NCI-H2107 (cell line): ENCODE data around the gene PIGZ.
A peak's percentile ranks its signal among the peaks of the same experiment; 100 is the strongest.

Experiments used
- DNase-seq: peaks from one replicate; lab custom pipeline; 2025; lab: John Stamatoyannopoulos, UW

Gene PIGZ

GRCh38 chr3:197001106-197001971 lies 32.7 kb upstream of the PIGZ start:
- no peak for DNase-seq

- no peak for DNase-seq
These were observed 31.6 kb upstream of the PIGZ start for GRCh38 chr3:197000211-197000610.

- no peak for DNase-seq
These were observed 30.5 kb upstream of the PIGZ start for GRCh38 chr3:196998966-196999760.

GRCh38 chr3:196997311-196997710 lies 28.7 kb upstream of the PIGZ start:
- no peak for DNase-seq

- DNase-seq, result peak; percentile 85
These were observed 28.0 kb upstream of the PIGZ start for GRCh38 chr3:196996454-196997265.

GRCh38 chr3:196995646-196996355 lies 27.2 kb upstream of the PIGZ start:
- DNase-seq, result peak; percentile 87

GRCh38 chr3:196995027-196995426 lies 26.4 kb upstream of the PIGZ start:
- DNase-seq, result no peak

- no peak for DNase-seq
These were observed 25.4 kb upstream of the PIGZ start for GRCh38 chr3:196994056-196994455.

- no peak for DNase-seq
These were observed 23.9 kb upstream of the PIGZ start for GRCh38 chr3:196992461-196993065.

- DNase-seq, result no peak
These were observed 23.2 kb upstream of the PIGZ start for GRCh38 chr3:196991581-196992460.

- no peak for DNase-seq
These were observed 22.0 kb upstream of the PIGZ start for GRCh38 chr3:196990601-196991007.

GRCh38 chr3:196989721-196990262 lies 21.2 kb upstream of the PIGZ start:
- DNase-seq, result no peak

GRCh38 chr3:196988241-196989029 lies 19.8 kb upstream of the PIGZ start:
- DNase-seq, result no peak

- DNase-seq, result no peak
These were observed 18.4 kb upstream of the PIGZ start for GRCh38 chr3:196987022-196987421.

GRCh38 chr3:196985954-196986885 lies 17.6 kb upstream of the PIGZ start:
- no peak for DNase-seq

- DNase-seq, result no peak
These were observed 16.7 kb upstream of the PIGZ start for GRCh38 chr3:196985298-196985697.

GRCh38 chr3:196983186-196983585 lies 14.6 kb upstream of the PIGZ start:
- DNase-seq, result no peak

GRCh38 chr3:196981657-196982056 lies 13.0 kb upstream of the PIGZ start:
- DNase-seq, result no peak
